Measurements from ENCODE around the gene ANKK1.

Gene ANKK1, protein sequence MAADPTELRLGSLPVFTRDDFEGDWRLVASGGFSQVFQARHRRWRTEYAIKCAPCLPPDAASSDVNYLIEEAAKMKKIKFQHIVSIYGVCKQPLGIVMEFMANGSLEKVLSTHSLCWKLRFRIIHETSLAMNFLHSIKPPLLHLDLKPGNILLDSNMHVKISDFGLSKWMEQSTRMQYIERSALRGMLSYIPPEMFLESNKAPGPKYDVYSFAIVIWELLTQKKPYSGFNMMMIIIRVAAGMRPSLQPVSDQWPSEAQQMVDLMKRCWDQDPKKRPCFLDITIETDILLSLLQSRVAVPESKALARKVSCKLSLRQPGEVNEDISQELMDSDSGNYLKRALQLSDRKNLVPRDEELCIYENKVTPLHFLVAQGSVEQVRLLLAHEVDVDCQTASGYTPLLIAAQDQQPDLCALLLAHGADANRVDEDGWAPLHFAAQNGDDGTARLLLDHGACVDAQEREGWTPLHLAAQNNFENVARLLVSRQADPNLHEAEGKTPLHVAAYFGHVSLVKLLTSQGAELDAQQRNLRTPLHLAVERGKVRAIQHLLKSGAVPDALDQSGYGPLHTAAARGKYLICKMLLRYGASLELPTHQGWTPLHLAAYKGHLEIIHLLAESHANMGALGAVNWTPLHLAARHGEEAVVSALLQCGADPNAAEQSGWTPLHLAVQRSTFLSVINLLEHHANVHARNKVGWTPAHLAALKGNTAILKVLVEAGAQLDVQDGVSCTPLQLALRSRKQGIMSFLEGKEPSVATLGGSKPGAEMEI

DNA sequence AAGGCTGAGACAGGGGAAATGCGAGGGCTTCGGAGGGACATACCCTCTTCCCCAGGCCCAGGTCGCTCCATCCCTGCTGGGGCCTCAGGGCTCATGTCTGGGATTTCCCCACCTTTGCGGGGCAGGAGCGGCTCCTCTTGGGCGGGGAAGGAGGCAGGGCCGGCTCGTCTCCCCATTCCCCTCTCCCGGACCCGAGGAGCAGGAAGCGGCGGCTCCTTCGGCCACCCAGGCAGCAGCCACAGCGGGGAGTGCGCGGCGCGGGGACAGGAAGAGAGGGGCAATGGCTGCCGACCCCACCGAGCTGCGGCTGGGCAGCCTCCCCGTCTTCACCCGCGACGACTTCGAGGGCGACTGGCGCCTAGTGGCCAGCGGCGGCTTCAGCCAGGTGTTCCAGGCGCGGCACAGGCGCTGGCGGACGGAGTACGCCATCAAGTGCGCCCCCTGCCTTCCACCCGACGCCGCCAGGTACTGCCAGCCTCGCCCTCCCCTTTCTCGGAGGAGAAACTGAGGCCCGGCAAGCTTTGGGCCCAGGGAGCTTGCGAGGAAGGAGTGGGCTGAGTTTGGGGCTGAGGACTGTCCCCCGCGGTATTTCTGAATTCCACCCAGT, at the start of gene ANKK1:
TSS of gene ANKK1 (plus strand) at position 175 of the 607 bp plus-strand sequence. CDS start at position 281, 106 bp downstream.
- no peak for DNase-seq (ENCODE audit: low read depth, low spot score)

DNA sequence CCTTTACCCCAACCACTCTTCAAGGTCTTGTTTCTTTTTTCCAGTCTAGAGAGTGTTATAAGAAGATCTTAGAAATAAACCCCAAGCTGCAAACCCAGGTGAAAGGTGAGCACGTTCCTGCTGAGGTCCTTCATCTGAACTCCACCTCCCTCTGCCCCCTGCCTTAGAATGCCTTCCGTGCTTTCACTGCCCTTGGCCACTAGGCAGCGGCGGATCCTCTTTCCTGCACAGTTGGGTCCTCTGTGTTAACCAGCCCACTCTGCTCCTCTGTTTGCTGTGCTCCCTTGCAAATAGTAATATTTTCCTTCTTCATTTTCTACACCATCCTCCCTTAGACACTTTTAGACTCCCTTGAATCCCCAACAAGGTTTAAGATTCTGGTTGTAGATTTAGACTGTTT, 48.8 kb upstream of the ANKK1 start:
- no peak for DNase-seq (ENCODE audit: low read depth, low spot score)

DNA sequence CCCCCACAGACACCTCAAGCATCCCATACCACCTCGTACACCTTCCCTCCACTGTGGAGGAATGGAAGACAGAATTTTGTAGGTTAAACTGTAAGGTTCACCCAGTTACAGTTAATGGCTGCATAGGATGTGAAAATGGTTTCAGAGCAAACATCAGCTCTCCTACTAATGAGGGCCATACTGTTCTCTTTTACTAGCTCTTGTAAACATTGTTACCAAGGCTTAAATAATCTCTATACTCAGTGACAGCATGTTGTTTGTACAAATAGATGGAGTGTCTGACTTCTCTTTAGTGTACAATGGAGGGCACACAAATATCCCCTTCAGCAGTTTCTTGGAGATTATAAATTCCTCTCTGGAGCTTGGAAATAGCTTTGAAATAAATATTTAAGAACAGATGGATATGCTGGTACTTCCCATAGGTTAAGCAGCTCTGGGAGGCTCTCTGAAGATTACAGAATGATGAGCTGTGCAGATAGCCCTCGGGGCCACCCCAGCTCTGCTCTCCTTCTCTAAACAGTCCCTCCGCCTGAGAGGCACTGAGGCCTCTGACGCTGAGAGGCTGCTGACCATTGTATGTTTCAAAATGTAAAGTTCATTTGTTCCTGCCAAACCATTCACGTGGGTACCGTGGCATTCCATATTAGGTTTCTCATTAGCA, 47.5 kb upstream of the ANKK1 start:
- DNase-seq (ENCODE audit: low read depth, low spot score) = no peak

DNA sequence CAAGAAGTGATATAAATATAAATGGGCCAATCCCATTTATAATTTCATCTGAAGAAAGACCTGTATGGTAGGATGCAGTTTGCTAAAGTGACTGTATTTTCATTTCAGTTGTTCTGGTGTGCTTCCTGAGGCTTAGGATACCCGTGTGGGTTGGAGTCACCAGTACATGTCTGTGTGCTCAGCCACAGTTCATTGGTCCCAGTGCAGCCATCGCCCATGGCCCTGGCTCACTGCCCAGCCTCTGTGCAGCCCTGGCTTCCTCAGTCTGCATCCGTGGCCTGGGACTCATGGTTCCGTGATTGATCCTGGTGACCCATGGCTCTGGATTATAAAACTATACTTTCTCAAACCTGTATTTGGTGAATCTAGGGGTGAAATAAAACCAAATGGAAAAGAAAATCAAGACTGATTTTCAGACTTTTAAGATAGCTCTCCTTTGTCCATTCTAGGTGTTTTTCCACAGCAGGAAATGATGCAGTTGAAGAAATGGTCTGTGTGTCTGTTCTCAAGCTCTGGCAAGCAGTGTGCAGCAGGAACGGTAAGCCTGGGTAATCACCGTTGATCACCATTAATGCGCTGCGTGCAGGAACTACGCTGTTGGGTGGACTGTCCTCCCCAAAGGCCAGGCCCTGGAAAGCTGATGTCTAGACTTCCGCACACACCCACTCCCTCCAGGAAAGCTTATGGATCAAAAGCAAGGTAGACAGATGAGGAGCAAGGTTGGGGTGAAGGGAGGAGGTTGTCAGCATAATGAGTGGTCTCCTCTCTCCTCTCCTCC, 46.0 kb upstream of the ANKK1 start:
- DNase-seq (ENCODE audit: low read depth, low spot score) = no peak

DNA sequence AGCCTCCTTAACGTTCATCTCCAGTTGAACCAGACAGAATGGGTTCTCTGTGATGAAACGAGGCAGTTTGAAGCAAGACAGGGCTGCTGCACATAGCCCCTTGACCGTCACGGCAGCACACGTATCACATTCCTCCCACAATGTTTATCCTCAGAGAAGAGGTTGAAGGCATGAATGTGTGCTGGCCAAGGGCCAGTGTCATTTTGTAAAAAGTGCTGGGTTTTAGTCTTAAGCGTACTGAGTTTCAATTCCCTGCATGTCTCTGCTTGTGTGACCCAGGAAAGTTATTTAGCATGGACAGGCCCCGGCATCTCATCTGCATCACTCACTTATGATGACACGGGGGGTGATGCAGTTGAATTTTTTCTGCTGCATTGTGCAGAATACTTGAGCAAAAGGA, 41.6 kb upstream of the ANKK1 start:
- DNase-seq (ENCODE audit: low read depth, low spot score) = no peak

DNA sequence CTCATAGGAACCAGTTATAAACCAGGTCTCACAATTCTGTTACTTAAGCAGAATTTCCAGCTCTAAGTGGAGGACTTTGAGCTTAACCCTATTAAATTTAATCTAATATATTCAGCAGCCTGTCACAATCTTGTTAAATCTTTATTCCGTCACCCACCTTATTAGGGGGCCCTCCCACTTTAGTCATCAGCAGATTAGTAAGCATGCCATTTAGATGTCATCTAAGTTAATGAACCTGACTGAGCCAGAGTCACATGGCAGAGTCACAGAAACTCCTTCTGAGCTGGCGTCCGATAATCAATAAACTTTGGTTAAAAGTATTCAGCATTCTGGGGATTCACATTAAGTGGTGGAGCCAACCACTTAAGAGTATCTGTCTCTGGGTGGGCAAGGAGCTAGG, 38.1 kb upstream of the ANKK1 start:
- no peak for DNase-seq (ENCODE audit: low read depth, low spot score)

DNA sequence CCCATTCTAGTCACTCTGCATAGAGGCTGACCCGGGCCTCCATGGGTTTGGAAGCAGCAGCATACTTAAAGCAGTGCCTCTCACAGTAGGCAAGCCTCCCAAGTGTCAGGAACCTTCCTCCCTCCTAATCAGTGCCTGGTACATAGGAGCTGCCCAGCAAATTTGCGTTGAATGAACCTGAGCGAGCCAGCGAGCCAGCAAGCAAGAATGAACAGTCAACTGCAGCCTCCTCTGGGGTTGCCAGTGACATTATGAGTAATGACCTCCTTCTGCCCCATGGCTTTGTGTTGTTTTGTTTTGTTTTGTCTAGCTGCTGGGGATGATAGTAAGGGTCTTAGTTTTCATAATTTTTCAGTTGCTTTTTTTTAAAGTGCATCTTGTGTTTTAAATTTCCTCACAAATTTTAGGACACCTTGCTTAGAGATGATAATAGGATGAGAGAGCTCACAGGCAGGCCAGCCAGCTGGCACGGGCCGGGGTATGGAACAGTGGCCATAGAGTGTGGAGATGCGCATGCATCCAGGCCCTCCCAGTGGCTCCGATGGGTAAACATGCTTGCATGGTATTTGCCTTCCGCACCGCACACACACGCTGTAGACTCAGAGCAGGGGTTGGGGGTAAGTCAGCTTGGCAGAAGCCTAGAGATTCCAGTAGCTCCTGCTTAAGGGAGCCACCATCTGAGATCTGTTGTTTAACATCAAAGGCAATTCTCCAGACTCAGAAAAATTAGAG, 37.1 kb upstream of the ANKK1 start:
- no peak for DNase-seq (ENCODE audit: low read depth, low spot score)

DNA sequence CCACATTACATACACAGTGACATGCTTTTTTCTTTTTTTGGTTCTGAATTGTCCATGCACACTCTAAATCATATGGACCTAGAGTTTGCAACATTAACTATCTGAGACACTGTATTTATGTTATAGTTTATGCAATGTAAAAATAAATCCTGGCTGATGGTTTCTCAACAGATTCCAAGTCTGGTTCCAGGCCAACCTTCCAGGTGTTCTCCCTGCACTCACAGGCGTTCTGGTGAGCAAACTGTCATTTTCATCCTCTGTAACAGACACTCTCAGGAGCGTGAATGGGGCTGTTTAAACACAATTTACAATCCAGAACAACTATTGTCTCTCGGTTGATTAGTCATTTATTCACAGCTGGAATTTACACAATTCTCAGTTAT, 36.5 kb upstream of the ANKK1 start:
- no peak for DNase-seq (ENCODE audit: low read depth, low spot score)

DNA sequence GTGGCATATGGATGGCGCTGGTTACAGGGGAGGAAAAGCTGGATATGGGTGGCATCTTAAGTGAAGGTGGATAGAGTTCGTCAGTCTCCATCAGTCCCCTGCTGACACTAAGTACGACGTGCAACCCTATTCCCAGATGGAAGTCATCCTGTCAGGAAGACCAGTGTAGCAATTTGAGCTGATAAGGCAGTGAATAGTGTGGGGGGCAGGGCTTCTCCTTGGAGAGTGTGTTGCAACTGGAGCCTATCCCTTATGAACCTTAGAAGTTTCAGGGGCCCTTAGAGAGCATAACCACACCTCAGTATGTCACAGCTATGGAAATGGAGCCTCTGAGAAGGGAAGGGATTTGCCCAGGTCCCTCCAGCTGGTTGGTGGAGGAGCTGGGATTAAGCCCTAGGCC, 36.1 kb upstream of the ANKK1 start:
- DNase-seq (ENCODE audit: low read depth, low spot score) = no peak

DNA sequence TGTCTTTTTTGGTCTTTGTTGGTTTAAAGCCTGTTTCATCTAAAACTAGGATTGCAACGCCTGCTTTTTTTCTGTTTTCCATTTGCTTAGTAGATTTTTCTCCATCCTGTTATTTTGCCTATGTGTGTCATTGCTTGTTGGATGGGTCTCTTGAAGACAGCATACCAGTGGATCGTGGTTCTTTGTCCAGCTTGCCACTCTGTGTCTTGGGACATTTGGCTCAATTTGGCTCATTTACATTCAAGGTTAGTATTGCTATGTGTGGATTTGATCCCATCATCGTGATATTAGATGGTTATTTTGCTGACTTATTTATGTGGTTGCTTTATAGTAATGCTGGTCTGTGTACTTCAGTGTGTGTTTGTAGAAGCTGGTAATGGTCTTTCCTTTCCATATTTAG, 31.4 kb upstream of the ANKK1 start:
- no peak for DNase-seq (ENCODE audit: low read depth, low spot score)

DNA sequence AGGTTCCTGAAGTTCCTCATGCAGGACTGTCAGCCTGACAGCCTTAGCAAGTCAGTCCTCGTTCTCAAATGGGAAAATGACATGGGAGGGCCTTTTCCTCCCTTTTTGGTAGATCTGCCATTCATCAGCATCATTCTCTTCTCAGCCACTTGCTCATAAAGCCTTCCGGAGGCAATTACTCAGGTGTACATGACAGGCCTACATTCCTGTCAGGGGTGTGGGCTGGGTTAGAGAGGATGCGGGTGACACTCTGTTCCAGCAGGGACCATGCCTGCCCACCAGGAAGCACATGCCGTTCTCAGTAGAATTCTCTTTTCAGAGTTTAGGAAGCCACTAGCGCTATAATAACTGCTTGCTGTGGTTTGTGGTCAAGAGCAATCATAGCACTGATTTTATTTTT, 24.2 kb upstream of the ANKK1 start:
- no peak for DNase-seq (ENCODE audit: low read depth, low spot score)

DNA sequence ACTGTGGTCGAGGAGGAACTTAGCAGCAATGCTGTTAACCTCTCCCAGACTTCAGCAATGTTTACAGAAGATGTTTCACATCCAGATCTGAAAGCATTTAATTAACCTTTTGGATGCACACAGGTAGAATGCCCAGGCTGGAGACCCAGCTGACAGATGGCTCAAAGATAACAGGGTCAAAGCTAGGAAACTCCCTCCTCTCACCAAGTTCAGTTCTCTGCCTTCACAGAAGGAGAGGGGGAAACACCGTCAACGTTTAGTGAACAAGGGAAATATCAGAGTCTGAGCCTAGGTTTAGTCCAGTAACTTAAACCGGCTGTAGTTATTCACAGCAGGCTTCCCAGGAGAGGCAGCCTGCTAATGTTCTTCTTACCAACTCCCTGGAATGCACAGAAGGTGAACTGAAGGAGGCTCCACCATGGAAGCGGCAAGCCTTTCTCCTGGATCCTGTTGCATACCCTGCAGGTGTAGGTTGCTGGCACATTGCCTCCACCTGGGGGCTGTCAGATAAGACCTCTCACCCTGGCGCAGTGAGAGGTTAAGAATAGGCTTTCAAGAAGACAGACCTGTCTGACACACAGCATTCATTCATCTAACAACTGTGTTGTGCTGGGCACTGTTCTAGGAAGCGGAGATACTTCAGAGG, 23.5 kb upstream of the ANKK1 start:
- DNase-seq (ENCODE audit: low read depth, low spot score) = no peak

DNA sequence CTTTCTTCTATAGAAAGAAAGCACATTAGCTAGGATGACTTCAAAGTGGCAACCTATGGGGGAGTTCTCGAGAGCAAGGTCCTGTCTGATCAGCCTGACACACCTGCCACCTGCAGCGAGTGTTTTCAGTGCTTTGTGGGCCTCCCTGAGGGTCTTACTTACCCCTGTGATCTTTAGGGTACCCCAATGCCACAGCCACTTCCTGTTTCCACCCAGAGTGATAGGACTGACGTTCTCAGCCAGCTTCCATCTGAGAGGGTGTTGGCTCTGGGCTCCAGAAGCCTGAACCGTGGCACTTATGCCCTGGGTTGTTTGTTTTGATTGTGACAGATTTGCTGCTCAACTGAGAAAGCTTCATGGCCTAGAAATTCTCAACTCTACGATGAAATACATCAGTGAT, 21.7 kb upstream of the ANKK1 start:
- DNase-seq (ENCODE audit: low read depth, low spot score) = no peak

DNA sequence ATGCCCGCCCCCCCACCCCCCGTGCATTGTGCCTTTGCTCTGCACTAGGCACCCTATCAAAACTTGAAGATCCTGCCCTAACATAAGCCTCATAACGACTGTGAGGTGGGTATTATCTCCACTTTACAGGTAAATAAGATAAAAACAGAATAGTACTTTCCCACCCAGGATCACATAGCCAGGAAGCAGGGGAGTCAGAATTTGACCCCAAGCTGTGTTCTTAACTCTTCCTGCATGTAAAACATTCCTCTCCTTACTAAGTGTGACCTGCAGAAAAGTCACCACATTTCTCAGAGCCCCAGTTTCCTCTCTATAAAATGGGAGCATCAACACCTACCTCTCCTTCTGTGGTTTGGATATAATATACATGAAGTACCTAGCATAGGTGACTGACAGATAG, 18.2 kb upstream of the ANKK1 start:
- DNase-seq (ENCODE audit: low read depth, low spot score) = no peak

DNA sequence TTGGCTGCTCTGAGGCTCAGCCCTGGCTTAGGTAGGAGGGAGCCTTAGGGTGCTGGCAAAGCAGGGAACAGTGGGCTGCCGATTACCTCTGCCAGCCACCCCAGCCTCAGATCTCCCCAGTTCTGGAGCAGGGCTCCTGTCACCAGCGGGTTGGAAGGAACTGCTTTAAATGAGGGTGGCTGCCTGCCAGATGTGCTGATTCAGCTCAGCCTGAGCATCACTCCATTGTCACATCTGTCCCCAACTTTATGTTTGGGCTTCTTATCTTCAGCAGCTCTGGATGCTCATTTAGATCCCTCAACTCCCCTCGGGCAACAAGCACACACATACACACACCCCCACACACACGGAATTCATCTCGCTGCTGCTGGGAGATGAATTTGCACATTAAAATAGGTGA, 16.9 kb upstream of the ANKK1 start:
- DNase-seq (ENCODE audit: low read depth, low spot score) = no peak

DNA sequence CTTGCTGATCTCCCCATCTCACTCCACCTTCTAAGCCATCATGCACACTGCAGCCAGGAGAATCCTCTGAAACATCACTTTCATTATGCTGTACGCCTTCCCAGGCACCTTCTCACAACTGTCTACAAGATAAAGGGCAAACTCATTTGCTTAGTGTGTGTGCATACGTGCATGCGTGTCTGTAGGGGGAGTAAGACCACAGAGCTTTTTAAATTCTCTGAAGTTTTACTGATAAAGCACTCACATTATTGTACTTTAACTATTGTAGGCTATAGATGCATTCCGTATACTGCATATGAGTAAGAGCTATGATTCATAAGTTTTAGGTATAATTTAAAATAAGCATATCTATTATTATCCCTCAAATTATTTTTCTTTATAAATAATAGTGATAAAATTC, 15.3 kb upstream of the ANKK1 start:
- no peak for DNase-seq (ENCODE audit: low read depth, low spot score)

DNA sequence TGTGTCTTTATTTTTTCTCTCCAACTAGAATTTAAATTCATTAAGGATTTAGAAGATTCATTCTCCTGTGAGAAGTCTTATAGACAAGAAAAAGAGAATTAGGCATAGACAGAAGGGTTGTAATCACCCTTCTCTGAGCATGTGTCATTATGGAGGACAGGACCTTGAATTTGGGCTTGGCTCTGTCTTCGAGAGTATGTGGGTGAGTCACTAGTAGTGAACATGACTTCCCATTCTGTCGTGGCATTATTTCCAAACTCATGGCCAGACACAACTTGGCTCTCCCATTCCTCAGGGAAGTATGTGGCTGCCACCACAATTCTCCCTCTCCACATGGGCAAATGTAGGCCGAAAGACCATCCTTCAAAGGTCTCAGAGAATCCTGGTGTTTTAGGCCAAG, 14.3 kb upstream of the ANKK1 start:
- no peak for DNase-seq (ENCODE audit: low read depth, low spot score)

DNA sequence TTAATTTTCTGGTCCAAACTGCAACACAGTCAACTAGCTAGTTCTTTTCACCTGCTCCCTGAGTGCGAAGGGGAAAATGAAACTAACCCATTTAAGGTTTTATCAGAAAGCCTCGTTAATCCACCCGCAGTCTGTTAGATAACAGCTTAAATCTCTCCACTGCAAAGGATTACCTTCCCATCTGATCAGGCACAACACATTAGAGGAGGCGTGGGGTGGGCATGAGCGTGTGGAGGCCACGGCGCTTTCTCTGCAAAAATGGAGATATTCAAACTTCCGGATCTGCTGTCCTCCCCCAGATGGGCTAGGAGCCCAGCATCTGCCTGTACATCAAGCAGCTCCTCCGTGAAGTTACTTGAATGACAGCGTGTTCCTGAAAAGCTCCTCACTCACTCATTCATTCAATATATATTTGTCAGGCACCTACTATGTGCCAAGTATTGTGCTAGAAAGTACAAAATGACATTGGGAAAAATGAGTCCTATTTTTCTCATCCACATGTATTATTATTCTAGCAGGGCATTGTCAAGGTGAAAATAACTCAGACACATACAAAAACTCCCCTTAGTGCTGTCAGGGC, 13.5 kb upstream of the ANKK1 start:
- DNase-seq (ENCODE audit: low read depth, low spot score) = no peak

DNA sequence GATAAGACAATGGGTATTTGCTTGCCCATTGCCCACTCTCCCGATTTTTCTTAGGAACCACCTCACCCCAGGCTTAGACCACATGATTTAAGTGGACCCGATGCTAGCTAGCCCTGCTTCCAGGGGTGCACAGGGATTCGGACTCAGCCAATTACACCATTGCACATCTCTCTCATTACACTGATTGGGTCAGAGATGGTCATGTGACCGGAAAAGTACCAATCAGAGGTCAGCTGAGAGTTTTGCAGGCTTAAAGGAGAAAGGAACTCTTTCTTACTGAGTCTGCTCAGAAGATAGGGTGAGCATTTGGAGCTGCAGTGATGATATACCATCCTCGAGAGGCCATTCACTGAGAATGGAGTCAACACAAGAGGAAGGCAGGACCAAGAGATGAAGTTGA, 12.2 kb upstream of the ANKK1 start:
- no peak for DNase-seq (ENCODE audit: low read depth, low spot score)

DNA sequence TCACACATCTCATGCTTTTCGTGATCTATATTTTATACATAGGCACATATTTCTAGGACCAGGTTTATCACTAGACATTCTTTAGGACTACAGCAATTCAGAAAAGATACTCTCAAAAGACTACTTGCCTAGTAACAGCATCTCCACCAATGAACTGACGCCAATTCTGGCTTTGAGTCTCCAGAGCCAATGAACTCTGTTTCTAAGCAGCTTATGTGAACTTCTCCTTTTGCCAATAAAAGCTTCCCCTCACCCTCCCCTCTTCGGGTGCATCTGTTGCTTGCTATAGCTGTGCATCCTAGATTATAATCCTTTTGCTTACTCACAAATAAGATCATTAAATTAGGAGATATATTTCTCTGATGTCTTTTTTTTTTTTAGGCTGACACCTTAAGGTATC, 11.4 kb upstream of the ANKK1 start:
- no peak for DNase-seq (ENCODE audit: low read depth, low spot score)
